Measurements from ENCODE around the gene LUM.
"Not testable (repeated sequence)": the region's sequence is repeated elsewhere in the genome, so short reads cannot be mapped to it uniquely, and the experiment has no call there.

LUM gene

DNA sequence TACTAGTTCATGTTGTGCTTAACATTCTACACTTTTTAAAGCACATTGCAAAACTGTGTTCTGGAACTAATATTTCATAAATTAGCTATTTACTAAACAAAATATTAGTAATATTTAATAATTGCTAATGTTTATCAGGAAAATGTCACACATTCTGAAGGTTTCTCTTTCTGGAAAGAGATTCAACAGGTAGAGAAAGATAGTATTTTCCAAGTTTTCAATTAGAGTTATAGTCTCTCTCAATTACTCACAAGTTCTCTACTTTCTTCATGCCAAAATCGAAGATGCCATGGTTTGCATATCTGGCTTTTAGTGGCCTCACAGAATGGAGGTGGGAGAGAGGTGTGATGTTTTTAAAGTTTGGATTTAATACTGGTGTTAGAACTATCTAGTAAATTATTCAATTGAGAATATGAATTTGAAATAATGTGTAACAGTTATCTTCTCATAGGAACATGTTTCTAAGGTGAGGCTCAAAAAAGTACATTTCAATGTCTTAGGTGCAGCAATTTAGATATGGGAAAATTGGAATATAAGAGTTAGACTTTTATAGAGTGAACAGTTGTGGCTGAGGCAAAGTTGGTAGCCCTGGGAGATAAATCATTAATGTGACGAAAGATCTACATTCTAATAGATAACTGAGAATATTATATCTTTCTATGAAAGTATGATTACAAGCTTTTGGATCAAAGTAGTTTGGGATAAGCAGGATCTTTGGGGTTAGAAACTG lies 1.5 kb downstream of the LUM start:
- no peak for DNase-seq

DNA sequence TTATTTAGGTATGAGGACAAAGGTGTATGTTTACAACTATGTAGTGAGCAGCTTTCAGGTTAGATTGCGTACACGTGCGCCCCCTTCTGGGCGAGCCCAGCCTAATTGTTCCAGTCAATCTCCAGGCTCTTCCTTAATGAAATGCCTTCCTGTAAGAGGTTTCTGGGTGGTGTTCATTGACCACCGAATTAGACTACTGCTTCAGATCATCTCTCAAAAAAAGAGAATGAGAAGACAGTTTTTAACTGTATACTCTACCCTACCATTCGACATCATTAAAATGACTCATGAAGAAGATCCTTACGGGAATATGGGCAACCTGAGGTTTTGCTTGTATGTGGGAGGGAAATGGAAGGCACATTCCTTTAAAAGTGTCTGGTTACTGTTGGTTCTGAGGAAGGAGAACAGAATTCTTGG lies 2.1 kb downstream of the LUM start:
- DNase-seq, result peak; percentile 83

DNA sequence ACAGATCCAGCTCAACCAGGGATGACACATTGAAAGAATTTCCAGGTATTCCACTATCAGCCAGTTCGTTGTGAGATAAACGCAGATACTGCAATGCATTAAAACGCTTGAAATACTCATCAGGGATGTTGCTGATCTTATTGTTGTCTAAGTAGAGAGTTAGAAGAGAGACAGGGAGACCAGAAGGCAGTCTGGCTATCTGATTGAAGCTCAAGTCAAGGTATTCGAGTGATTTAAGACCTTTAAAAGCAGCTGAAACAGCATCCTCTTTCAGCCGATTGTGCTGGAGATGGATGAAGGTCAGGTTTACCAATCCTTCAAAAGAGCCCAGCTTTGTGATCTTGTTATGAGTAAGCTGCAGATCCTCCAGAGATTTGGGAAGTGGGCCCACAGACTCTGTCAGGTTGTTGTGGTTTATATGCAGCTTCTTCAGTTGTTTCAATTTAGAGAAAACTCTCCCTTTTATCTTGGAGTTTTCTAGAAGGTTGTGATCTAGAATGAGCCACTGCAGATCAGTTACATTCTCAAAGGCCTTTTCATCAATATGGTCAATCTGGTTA lies 3.0 kb downstream of the LUM start:
- no peak for DNase-seq

- DNase-seq, result no peak
These were observed 5.0 kb downstream of the LUM start for GRCh38 chr12:91106283-91106682.

GRCh38 chr12:91105807-91106206 lies 5.5 kb downstream of the LUM start:
- DNase-seq, result no peak

GRCh38 chr12:91104812-91105466 lies 6.4 kb downstream of the LUM start:
- no peak for DNase-seq

DNA sequence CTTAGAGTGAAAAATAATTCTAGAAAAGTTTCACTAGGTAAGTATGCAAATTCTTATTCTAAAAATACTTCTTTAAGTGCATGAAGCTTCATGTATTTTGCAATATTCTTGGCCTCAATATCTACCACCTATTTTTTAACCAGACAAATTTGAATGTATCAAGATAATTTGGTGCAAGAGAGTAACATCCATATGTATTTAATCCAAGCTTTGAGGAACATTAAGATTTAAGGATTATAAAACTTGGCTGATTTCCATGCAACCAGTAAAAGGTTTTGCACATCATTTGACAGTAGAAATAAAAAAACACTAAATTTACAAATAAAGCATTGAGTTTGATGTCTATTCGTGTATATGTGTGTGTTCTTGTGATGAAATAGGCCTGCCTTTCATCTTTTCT lies 7.7 kb downstream of the LUM start:
- DNase-seq, result no peak

GRCh38 chr12:91103101-91103500 lies 8.2 kb downstream of the LUM start:
- no peak for DNase-seq

DNA sequence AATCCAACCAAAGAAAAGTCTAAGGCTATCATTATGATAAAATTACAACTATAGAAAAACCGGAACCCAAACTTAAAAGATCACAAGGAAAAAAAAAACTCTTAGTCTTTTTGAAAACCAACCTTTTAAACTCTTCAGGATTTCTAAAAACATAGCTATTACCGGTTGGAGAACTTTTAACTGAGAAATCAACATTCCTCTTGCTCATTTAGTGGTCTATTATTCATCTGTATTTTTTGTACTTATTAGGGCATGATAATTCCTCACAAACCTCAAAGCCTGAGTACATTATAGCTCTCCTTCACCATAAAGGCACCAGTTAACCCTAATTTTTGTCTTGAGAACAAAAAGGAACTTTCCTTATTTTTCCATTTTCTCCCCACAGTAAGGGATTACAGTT lies 10.4 kb downstream of the LUM start:
- DNase-seq, result peak; percentile 54

- no peak for DNase-seq
These were observed 11.5 kb downstream of the LUM start for GRCh38 chr12:91099836-91100235.

- DNase-seq, result no peak
These were observed 12.0 kb downstream of the LUM start for GRCh38 chr12:91099341-91099740.

- peak; percentile 81 for DNase-seq
These were observed 12.4 kb downstream of the LUM start for GRCh38 chr12:91098941-91099340.

DNA sequence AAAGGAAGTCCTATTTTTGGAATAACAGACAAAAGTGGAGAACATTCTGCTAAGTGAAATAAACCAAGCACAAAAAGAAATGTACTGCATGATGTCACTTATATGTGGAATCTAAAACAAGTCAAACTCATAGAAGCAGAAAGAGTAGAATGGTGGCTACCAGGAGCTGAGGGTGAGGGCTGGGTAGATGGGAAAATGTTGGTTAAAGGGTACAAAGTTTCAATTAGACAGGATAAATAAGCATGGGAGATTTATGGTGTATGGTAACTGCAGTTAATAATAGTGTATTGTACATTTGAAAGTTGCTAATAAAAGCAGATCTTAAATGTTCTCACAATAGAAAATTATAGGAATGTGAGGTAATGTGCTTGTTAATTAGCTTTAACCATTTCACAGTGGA lies 12.8 kb downstream of the LUM start:
- DNase-seq, result no peak

DNA sequence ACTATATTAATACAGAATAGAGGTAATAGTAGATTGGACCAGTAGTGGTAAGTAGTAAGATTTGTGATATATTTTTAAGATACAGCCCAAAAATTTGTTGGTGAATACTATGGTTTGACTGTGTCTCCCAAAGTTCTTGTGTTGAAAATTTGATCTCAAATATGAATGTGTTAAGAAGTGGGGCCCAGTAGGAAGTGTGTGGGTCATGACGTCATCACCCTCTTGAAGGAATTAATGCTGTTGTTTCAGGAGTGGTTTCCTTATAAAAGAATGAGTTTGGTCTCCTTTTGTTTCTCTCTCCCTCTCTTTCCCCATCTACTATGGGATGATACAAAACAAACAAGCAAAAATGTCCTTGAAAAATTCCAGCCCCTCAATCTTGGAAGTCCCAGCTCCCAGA lies 16.3 kb downstream of the LUM start:
- no peak for DNase-seq

DNA sequence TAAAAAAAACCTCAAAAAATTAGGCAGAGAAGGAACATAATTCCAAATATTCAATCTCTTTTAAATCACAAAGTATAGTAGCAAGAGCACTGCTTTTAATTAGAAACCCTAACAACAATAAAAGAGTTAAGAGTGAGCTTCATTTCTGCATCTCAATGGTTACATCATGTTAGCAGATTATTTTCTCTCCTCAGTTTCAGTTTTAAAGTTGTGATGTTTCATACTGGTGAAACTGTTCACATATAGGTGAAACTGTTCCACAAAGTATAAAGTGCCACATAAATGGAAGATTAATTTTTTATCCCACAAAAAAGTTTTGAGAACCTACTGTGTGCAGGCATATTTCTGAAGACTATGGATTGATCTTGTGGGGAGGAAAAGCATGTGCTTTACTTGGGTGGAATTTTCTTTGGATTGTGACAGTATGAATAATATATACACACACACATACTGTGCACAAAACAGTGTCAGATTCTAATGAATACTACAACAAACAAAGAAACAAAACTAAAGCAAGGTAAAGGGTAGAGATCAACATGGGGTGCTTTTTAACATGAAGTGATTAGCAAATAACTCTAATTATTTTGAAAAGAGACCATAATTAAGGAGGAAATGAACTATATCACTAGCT lies 17.1 kb downstream of the LUM start:
- DNase-seq, result no peak

GRCh38 chr12:91093341-91093740 lies 18.0 kb downstream of the LUM start:
- DNase-seq, result no peak

GRCh38 chr12:91091916-91092715 lies 19.2 kb downstream of the LUM start:
- no peak for DNase-seq

DNA sequence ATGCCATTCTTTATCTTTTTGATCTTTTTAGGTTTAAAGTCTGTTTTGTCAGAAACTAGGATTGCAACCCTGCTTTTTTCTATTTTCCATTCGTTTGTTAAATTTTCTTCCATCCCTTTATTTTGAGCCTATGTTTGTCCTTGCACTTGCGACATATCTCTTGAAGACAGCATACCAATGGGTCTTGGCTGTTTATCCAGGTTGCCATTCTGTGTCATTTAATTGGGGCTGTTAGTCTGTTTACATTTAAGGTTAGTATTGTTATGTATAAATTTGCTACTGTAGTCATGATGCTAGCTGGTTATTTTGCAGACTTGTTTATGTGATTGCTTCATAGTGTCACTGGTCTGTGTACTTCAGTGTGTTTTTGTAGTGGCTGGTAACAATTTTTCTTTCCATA lies 21.3 kb downstream of the LUM start:
- DNase-seq, result not testable (repeated sequence)

GRCh38 chr12:91080041-91080440 lies 31.3 kb downstream of the LUM start:
- DNase-seq, result no peak

- DNase-seq, result no peak
These were observed 32.8 kb downstream of the LUM start for GRCh38 chr12:91078501-91078900.

- no peak for DNase-seq
These were observed 33.9 kb downstream of the LUM start for GRCh38 chr12:91077228-91077954.

DNA sequence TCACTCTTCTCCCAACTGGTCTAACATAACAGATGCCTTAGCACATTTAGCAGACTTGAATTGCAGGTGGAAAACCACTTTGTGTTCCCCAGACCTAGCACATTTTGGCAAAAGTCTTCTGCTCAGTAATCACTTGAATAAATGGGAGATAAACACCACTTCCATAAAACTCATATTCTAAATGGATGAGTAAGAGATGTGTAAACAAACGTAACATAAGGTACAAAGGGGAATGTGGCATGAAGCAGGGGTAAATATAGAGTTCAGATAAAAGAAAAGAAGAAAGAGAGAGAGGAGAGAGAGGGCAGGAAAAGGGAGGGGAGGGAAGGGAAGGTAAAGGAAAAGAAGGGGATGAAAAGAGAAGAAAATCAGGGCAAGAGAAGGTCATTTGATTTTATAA lies 36.4 kb downstream of the LUM start:
- no peak for DNase-seq

Data from kidney glomerular epithelial cell (primary cell).